ENCODE results near the gene SDCCAG8.

GRCh38 chr1:243471754-243472745, 216.2 kb downstream of the SDCCAG8 start:
- TF ChIP-seq REST (IDR thresholded peaks at IDR 0.05; ENCODE audit: unreplicated experiment): no peak
- TF ChIP-seq JUNB (IDR thresholded peaks at IDR 0.05; ENCODE audit: unreplicated experiment): no peak
- TF ChIP-seq CTCF (conservative IDR thresholded peaks at IDR 0.05; ENCODE audit: low read depth in 2 of 2): no peak

Data from GM23338 (cell line).